Vagina (tissue), 2 donors: ENCODE measurements around the gene MPP4. TPM values are rescaled to one million over a fixed set of nuclear protein-coding genes. Genes with fewer than 3 reads are reported as not detected.

ENCODE experiments used
- DNase-seq, 2 donors: peaks; one replicate each; pipeline ENCODE4 v3.0.0-alpha.2; 2017; ENCODE audit errors: extremely low spot score in 2 of 2
- H3K27ac ChIP-seq: fragments of 200-600 bp; sonication (generic); one replicate; pipeline ENCODE4 v1.5.1; 2019
- H3K27me3 ChIP-seq: fragments of 200-600 bp; sonication (generic); one replicate; pipeline ENCODE4 v1.5.1; 2019
- H3K36me3 ChIP-seq, 2 donors: fragments of 200-600 bp; sonication (generic); one replicate each; pipeline ENCODE4 v1.5.1; 2017 to 2019
- H3K4me1 ChIP-seq: fragments of 200-600 bp; sonication (generic); one replicate; pipeline ENCODE4 v1.5.1; 2019
- H3K4me3 ChIP-seq, 2 donors: fragments of 200-600 bp; sonication (generic); 1 replicate in 1 of 2; 2 replicates in 1 of 2; pipeline ENCODE4 v1.5.1; 2016 to 2019
- H3K9me3 ChIP-seq: fragments of 200-600 bp; sonication (generic); one replicate; pipeline ENCODE4 v1.5.1; 2019
- CTCF ChIP-seq, 3 experiments: fragments of 450-650 bp in 2 of 3; fragments of 200-600 bp in 1 of 3; sonication (generic) in 1 of 3; IDR thresholded peaks; one replicate each; pipeline ENCODE4 v1.5.1; 2017 to 2019; ENCODE audit warnings: antibody characterized with exemption in 3 of 3, mild to moderate bottlenecking in 2 of 3, moderate library complexity in 2 of 3
- POLR2A ChIP-seq, 2 donors: fragments of 450-650 bp; IDR thresholded peaks; one replicate each; pipeline ENCODE4 v1.6.1; 2017; ENCODE audit warnings: antibody characterized with exemption in 2 of 2, mild to moderate bottlenecking in 2 of 2, moderate library complexity in 2 of 2
- POLR2AphosphoS5 ChIP-seq, 2 donors: sonication (generic); formaldehyde crosslinking; IDR thresholded peaks; one replicate each; pipeline ENCODE4 v1.9.0; 2017; ENCODE audit warnings: antibody characterized with exemption in 2 of 2, mild to moderate bottlenecking in 2 of 2, low read depth in 1 of 2; ENCODE audit not compliant: insufficient read depth in 1 of 2
- intact Hi-C: fragments of 100-400 bp; cut with DNase I; formaldehyde crosslinking; loops from one replicate; pipeline ENCODE4 v1.15.1; 2023
- total RNA-seq: library from RNA; depleted of rRNA; stranded (reverse); fragments of >200 nt; gene quantifications from one replicate; pipeline ENCODE4 v1.2.3, GENCODE V29; 2016

The MPP4 gene
- total RNA-seq, 1 donor from 2014 or later = 0.74 TPM

- no peak overlapping the region for H3K4me3 ChIP-seq
- intact Hi-C loops = no loop called here
- no peaks in the 10 kb centered on the region for H3K27me3 ChIP-seq
- H3K9me3 ChIP-seq = no peaks in the 10 kb centered on the region
- H3K4me1 ChIP-seq = no peaks in the 10 kb centered on the region
- DNase-seq = no peak
- peaks cover 0 to 48% of the 10 kb centered on the region in 2 donors for H3K36me3 ChIP-seq
- H3K27ac ChIP-seq = no peak overlapping the region
- no peak for TF ChIP-seq POLR2A (IDR thresholded peaks at IDR 0.05)
- no peak for TF ChIP-seq POLR2AphosphoS5 (IDR thresholded peaks at IDR 0.05; ENCODE audit: insufficient read depth in 1 of 2, low read depth in 1 of 2)
Measured at GRCh38 chr2:201628545-201628944, 69.9 kb downstream of the MPP4 start.

GRCh38 chr2:201622306-201622970 lies 76.0 kb downstream of the MPP4 start:
- intact Hi-C loops = no loop called here
- Histone ChIP-seq H3K27me3 (no peaks in the 10 kb centered on the region), H3K9me3 (no peaks in the 10 kb centered on the region), H3K36me3 (peaks cover 0 to 10% of the 10 kb centered on the region in 2 donors), H3K4me1 (no peaks in the 10 kb centered on the region), H3K4me3 (no peak overlapping the region), H3K27ac (no peak overlapping the region)
- TF ChIP-seq POLR2AphosphoS5 (IDR thresholded peaks at IDR 0.05; ENCODE audit: insufficient read depth in 1 of 2, low read depth in 1 of 2) = no peak
- no peak for TF ChIP-seq CTCF (IDR thresholded peaks at IDR 0.05)
- no peak for TF ChIP-seq POLR2A (IDR thresholded peaks at IDR 0.05)
- DNase-seq = no peak

- no peak for DNase-seq
- no peaks in the 10 kb centered on the region for H3K4me1 ChIP-seq
- H3K4me3 ChIP-seq = no peak overlapping the region
- H3K36me3 ChIP-seq = peaks cover 0 to 10% of the 10 kb centered on the region in 2 donors
- no peaks in the 10 kb centered on the region for H3K27me3 ChIP-seq
- no peak for TF ChIP-seq POLR2AphosphoS5 (IDR thresholded peaks at IDR 0.05; ENCODE audit: insufficient read depth in 1 of 2, low read depth in 1 of 2)
- TF ChIP-seq CTCF (IDR thresholded peaks at IDR 0.05) = no peak
- no peak for TF ChIP-seq POLR2A (IDR thresholded peaks at IDR 0.05)
- no peak overlapping the region for H3K27ac ChIP-seq
- no peaks in the 10 kb centered on the region for H3K9me3 ChIP-seq
- intact Hi-C loops = no loop called here
Measured at GRCh38 chr2:201621293-201621999, 77.0 kb downstream of the MPP4 start.

GRCh38 chr2:201618744-201619662 lies 79.4 kb downstream of the MPP4 start:
- Histone ChIP-seq H3K36me3 (no peaks in the 10 kb centered on the region), H3K4me1 (no peaks in the 10 kb centered on the region), H3K9me3 (no peaks in the 10 kb centered on the region), H3K27me3 (no peaks in the 10 kb centered on the region), H3K4me3 (peak overlapping the region in 1 of 2 donors; percentile 13), H3K27ac (no peak overlapping the region)
- no peak for DNase-seq
- TF ChIP-seq CTCF (IDR thresholded peaks at IDR 0.05) = no peak
- peak in 1 of 2 donors; percentile 41 for TF ChIP-seq POLR2AphosphoS5 (IDR thresholded peaks at IDR 0.05; ENCODE audit: insufficient read depth in 1 of 2, low read depth in 1 of 2)
- intact Hi-C loops = no loop called here

- Histone ChIP-seq H3K36me3 (no peaks in the 10 kb centered on the region), H3K9me3 (no peaks in the 10 kb centered on the region), H3K4me3 (no peak overlapping the region), H3K27ac (no peak overlapping the region), H3K27me3 (no peaks in the 10 kb centered on the region), H3K4me1 (no peaks in the 10 kb centered on the region)
- DNase-seq = no peak
- intact Hi-C loops = no loop called here
- TF ChIP-seq POLR2AphosphoS5 (IDR thresholded peaks at IDR 0.05; ENCODE audit: insufficient read depth in 1 of 2, low read depth in 1 of 2) = no peak
- no peak for TF ChIP-seq POLR2A (IDR thresholded peaks at IDR 0.05)
- no peak for TF ChIP-seq CTCF (IDR thresholded peaks at IDR 0.05)
Measured at GRCh38 chr2:201608021-201608420, 90.4 kb downstream of the MPP4 start.
